ENCODE measurements around the gene MACROD1.

GRCh38 chr11:64204080-64204440 lies 38.1 kb upstream of the MACROD1 start:
- no peak for TF ChIP-seq POLR2A (IDR thresholded peaks at IDR 0.05; ENCODE audit: low read length)
- TF ChIP-seq GATA1 (IDR thresholded peaks at IDR 0.05; ENCODE audit: low read depth, low read length), result no peak

Data from erythroblast (primary cell).